GM21447 (cell line): ENCODE results near the gene TNFRSF14.

Experiments used
- ATAC-seq: cut with Tn5 transposase; IDR thresholded peaks from one replicate; pipeline ENCODE4 v1.9.1; 2021; ENCODE audit not compliant: unreplicated experiment

The TNFRSF14 gene

GRCh38 chr1:2586154-2587070 lies 30.2 kb downstream of the TNFRSF14 start, which contains the start of gene PRXL2B:
PRXL2B (plus strand) TSS chr1:2586777; CDS start chr1:2586886, 109 bp downstream.
- ATAC-seq, result peak; percentile 49

GRCh38 chr1:2587071-2587859 lies 31.1 kb downstream of the TNFRSF14 start:
- ATAC-seq, result no peak

GRCh38 chr1:2587860-2588571 lies 31.8 kb downstream of the TNFRSF14 start:
- no peak for ATAC-seq

DNA sequence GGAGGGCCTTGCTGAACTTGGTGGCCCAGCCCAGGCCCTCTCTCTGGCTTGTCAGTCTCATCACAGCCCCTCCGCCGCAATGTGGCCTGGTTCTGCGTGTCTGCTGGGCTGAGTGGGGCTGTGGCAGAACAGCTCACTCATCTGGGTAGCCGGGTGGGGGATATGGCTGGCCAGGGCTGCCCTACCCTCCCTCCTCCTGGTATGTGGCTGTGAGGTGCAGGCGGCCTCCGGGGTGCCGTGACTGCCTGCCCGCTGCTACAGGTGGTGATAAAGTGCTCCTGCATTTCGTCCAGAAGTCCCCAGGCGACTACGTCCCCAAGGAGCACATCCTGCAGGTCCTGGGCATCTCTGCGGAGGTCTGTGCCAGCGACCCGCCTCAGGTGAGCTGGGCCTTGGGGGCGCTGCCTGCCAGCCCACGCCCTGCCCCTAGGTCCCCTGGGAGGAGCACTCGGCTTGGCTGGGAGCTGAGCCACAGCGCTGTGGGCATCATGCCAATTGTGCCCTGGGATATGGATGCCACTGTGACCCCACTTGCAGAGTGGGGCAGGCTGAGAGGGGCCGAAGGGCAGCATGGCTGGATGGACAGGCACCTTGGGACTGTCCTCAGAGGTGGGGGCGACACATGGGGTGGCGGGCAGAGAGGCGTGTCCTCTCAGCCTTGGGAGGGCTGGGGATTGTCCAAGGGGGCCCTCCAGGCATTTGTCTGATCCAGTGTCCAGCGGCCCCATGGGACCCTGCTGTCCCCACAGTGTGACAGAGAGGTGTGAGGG lies 32.7 kb downstream of the TNFRSF14 start:
- no peak for ATAC-seq

DNA sequence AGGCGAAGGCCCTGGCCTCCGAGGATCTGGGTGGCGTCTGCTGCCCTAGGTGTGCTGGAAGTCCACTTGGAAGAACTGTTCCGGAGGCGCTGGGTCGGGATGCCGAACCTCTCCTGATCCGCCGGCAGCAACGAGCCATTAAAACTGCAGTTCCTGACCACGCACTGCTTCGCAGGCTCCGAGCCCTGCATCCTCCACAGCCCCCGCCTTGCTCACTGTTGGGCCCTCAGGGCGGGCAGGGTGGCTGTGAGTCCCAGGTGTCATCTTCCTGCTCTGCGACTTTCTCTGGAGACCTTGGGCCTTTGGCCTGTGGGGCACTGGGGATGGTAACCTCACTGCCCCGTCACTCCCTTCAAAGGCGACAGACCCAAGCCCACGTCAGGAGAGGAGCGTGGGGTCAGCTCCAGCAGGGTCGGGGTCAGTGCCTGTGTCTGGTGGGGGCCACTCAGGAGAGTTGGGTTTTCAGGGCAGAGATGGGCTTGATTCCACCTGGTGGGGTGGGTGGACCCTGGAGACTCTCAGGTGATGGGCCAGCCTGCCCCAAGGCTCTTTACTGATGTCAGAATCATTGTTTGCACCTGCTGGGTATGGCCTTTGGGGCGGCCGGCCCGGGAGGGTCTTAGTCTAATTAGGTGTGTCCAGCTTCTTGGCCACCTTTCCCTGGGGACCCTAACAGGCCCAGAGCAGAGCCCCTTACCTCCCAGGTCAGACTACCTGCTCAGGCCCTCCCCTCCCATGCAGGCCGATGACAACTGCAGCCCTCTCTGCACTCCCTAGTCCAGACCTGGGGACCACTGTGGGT lies 33.5 kb downstream of the TNFRSF14 start:
- no peak for ATAC-seq

GRCh38 chr1:2590233-2591141 lies 34.3 kb downstream of the TNFRSF14 start:
- no peak for ATAC-seq

- ATAC-seq, result no peak
These were observed 35.0 kb downstream of the TNFRSF14 start for GRCh38 chr1:2591233-2591580.

- no peak for ATAC-seq
These were observed 35.5 kb downstream of the TNFRSF14 start for GRCh38 chr1:2591581-2592261.

GRCh38 chr1:2592672-2593071 lies 36.5 kb downstream of the TNFRSF14 start:
- ATAC-seq, result no peak

GRCh38 chr1:2593251-2593878 lies 37.2 kb downstream of the TNFRSF14 start:
- no peak for ATAC-seq

- no peak for ATAC-seq
These were observed 38.0 kb downstream of the TNFRSF14 start for GRCh38 chr1:2594001-2594640.

DNA sequence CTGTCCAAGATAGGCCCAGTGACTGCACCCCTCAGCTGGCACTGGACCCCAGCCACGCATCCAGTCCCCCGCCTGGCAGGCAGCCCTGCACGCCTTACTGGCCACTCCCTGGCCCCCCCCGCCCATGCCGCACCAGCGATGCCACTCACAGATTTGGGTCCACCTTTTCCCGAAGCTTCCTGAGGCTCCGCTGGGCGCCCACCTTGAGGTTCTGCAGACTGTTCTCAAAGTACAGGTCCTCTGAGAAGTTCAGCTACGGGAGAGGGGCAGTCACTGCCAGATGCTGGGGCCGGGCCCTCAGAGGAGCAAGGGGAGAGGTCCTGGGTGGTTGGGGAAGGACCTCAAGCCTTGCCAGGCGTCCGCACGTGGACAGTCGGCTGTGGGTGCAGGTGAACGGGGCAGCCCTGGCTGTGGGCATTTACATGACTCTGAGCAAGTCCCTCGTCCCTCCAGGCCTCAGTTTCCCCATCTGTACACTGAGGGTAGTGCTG lies 38.5 kb downstream of the TNFRSF14 start:
- ATAC-seq, result no peak

DNA sequence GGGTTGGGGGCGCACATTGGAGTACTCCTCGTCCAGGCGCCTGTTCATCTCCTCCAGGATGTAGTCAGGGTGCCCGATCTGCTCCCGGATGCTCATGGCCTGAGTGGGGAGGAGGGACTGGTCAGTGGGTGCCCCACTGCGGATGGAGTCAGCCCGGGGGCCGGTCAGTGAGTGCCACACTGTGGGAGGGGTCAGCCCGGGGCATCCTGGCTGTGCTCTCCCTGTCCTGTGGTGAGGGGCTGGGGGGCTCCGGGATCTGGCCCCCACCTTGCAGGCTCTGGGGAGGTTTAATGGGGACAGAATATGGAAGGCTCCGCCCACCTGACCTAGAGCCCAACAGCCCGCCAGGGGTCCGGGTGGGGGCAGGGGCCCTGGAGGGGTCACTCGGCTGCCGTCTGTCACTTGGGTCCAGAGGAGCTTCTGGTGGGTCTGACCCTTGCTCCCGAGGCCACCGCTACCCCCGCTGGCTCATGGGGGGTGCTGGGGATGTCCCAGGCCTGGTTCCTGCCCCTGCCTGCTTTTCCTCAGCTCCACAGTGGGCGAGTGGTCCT lies 39.2 kb downstream of the TNFRSF14 start:
- ATAC-seq, result no peak

DNA sequence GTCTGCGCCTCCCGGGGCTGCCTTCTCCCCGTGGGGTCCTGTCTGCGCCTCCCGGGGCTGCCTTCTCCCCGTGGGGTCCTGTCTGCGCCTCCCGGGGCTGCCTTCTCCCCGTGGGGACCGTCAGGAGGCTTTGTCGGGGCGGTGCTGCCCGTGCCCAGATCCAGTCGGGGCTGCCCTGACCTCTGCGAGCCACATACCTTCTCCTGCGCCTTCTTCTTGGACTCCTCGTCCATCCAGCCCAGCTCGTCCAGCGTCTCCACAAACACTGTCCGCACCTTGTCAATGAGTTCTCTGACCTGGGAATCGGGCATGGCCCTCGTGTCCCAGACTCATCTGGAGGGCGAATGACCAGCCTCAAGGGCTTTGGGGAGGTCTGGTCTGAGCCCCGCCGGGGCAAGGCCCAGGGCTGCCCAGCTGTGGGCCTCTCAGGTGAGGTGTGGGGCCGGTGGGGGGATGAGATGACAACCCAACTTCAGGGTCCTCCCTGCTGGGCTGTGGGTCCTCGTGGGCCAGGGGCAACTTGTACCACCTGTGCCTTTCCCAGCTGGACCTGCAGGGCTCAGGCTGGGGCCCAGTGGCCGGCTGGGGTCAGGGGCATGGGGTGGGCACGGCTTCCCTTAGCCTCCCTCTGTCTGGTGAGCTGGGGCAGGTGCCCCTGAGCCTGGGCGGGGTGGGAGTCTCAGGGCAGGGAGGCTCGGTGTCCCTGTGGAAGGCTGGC lies 39.8 kb downstream of the TNFRSF14 start:
- ATAC-seq, result no peak

GRCh38 chr1:2596530-2597333 lies 40.6 kb downstream of the TNFRSF14 start:
- ATAC-seq, result no peak
